BE2C (cell line): ENCODE data around the gene KSR2.

Experiments
- DNase-seq: peaks from one replicate; pipeline ENCODE4 v3.0.0-alpha.2; 2020
- H3K27me3 ChIP-seq: fragments of 250-450 bp; sonication (Bioruptor Pico); 2 replicates; pipeline ENCODE4 v1.5.1; 2020; ENCODE audit warnings: mild to moderate bottlenecking
- H3K36me3 ChIP-seq: fragments of 250-450 bp; sonication (Bioruptor Pico); 2 replicates; pipeline ENCODE4 v1.5.1; 2020; ENCODE audit warnings: mild to moderate bottlenecking
- H3K4me1 ChIP-seq: fragments of 250-450 bp; sonication (Bioruptor Pico); 2 replicates; pipeline ENCODE4 v1.5.1; 2020
- H3K4me3 ChIP-seq: 2 replicates; pipeline ENCODE4 v1.5.1; 2011; ENCODE audit warnings: low read depth, low read length
- H3K9me3 ChIP-seq: fragments of 250-450 bp; sonication (Bioruptor Pico); 2 replicates; pipeline ENCODE4 v1.5.1; 2020
- CTCF ChIP-seq: IDR thresholded peaks from 2 replicates; pipeline ENCODE4 v1.5.1; 2012; ENCODE audit warnings: mild to moderate bottlenecking, low read depth, low read length

The KSR2 gene

GRCh38 chr12:117438809-117439208 lies 530.0 kb downstream of the KSR2 start:
- no peaks in the 10 kb centered on the region for H3K4me1 ChIP-seq
- no peak for TF ChIP-seq CTCF
- H3K36me3 ChIP-seq = no peaks in the 10 kb centered on the region
- no peaks in the 10 kb centered on the region for H3K27me3 ChIP-seq
- no peak for DNase-seq
- H3K9me3 ChIP-seq = no peaks in the 10 kb centered on the region
- no peak overlapping the region for H3K4me3 ChIP-seq

GRCh38 chr12:117437516-117438255 lies 531.1 kb downstream of the KSR2 start:
- H3K4me1 ChIP-seq = no peaks in the 10 kb centered on the region
- H3K27me3 ChIP-seq = no peaks in the 10 kb centered on the region
- no peak overlapping the region for H3K4me3 ChIP-seq
- no peaks in the 10 kb centered on the region for H3K9me3 ChIP-seq
- TF ChIP-seq CTCF = no peak
- H3K36me3 ChIP-seq = no peaks in the 10 kb centered on the region
- no peak for DNase-seq

DNA sequence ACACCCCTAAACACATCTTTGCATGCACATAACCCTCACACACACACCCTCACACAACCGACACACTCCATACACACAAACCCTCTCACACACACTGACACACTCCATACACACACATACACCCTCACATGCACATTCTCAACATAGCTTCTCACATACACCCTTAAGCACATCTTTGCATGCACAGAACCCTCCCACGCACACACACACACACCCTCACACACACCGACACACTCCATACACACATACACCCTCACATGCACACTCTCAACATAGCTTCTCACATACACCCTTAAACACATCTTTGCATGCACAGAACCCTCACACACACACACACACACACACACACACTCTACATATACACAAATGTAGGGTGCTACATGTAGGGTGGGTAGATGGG lies 534.9 kb downstream of the KSR2 start:
- no peak overlapping the region for H3K4me3 ChIP-seq
- no peaks in the 10 kb centered on the region for H3K4me1 ChIP-seq
- TF ChIP-seq CTCF = no peak
- H3K27me3 ChIP-seq = no peaks in the 10 kb centered on the region
- no peak for DNase-seq
- H3K36me3 ChIP-seq = no peaks in the 10 kb centered on the region
- H3K9me3 ChIP-seq = no peaks in the 10 kb centered on the region

DNA sequence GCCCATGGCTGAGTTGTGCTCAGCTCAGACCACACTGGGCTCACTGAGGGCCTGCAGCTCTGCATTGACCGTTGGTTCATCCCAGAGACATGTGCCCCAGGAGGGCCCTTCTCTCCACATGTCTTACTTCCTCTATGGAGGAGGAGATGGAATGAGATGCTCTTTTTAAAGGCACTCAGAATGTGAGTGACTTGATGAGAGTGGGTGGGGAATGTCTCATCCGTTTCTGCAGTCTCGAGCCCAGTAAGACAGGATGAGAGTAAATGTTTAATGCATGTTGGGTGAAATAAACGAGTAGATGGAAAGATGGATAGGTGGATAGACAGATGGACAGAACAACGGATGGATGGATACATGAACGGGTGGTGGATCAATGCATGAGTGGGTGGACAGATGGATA lies 538.5 kb downstream of the KSR2 start:
- no peak for DNase-seq
- no peaks in the 10 kb centered on the region for H3K36me3 ChIP-seq
- TF ChIP-seq CTCF = no peak
- no peak overlapping the region for H3K4me3 ChIP-seq
- no peaks in the 10 kb centered on the region for H3K4me1 ChIP-seq
- no peaks in the 10 kb centered on the region for H3K27me3 ChIP-seq
- no peaks in the 10 kb centered on the region for H3K9me3 ChIP-seq

- no peaks in the 10 kb centered on the region for H3K36me3 ChIP-seq
- H3K4me1 ChIP-seq = no peaks in the 10 kb centered on the region
- no peaks in the 10 kb centered on the region for H3K27me3 ChIP-seq
- H3K4me3 ChIP-seq = no peak overlapping the region
- no peak for DNase-seq
- H3K9me3 ChIP-seq = no peaks in the 10 kb centered on the region
- no peak for TF ChIP-seq CTCF
Observed at GRCh38 chr12:117427211-117427610, 541.6 kb downstream of the KSR2 start.

GRCh38 chr12:117421987-117422386 lies 546.8 kb downstream of the KSR2 start:
- Histone ChIP-seq H3K4me3 (no peak overlapping the region), H3K9me3 (no peaks in the 10 kb centered on the region), H3K27me3 (no peaks in the 10 kb centered on the region), H3K36me3 (no peaks in the 10 kb centered on the region), H3K4me1 (no peaks in the 10 kb centered on the region)
- no peak for DNase-seq
- TF ChIP-seq CTCF = no peak
